H9 (cell line): ENCODE measurements around the gene EFCAB6. TPM values are rescaled to one million over a fixed set of nuclear protein-coding genes. Genes with fewer than 3 reads are reported as not detected.

Experiments used
- DNase-seq: peaks from one replicate; pipeline ENCODE4 v3.0.0-alpha.2; 2017
- H2AFZ ChIP-seq: one replicate; pipeline ENCODE4 v1.6.1; 2013; ENCODE audit warnings: mild to moderate bottlenecking, low read length, control low read depth, moderate library complexity
- H2AK5ac ChIP-seq: 2 replicates; pipeline ENCODE4 v1.6.1; 2013; ENCODE audit warnings: low read length, control low read depth, mixed read lengths; ENCODE audit not compliant: insufficient read length
- H2BK120ac ChIP-seq: one replicate; pipeline ENCODE4 v1.6.1; 2013; ENCODE audit warnings: low read depth, mild to moderate bottlenecking, low read length, control low read depth, inconsistent platforms; ENCODE audit not compliant: poor library complexity, severe bottlenecking
- H2BK12ac ChIP-seq: 2 replicates; pipeline ENCODE4 v1.6.1; 2013; ENCODE audit warnings: low read length, control low read depth, mixed read lengths, low read depth; ENCODE audit not compliant: insufficient read length
- H2BK15ac ChIP-seq: 2 replicates; pipeline ENCODE4 v1.6.1; 2013; ENCODE audit warnings: low read depth, low read length, control low read depth
- H2BK20ac ChIP-seq: one replicate; pipeline ENCODE4 v1.6.1; 2013; ENCODE audit warnings: low read depth, mild to moderate bottlenecking, low read length, control low read depth, inconsistent platforms; ENCODE audit not compliant: poor library complexity, severe bottlenecking
- H2BK5ac ChIP-seq: 2 replicates; pipeline ENCODE4 v1.6.1; 2013; ENCODE audit warnings: low read length, control low read depth, mixed read lengths; ENCODE audit not compliant: insufficient read length
- H3K14ac ChIP-seq: 2 replicates; pipeline ENCODE4 v1.6.1; 2013; ENCODE audit warnings: low read length, control low read depth; ENCODE audit not compliant: insufficient read depth
- H3K18ac ChIP-seq: 2 replicates; pipeline ENCODE4 v1.6.1; 2013; ENCODE audit warnings: low read depth, mild to moderate bottlenecking, mixed read lengths, low read length, control low read depth; ENCODE audit not compliant: insufficient read length
- H3K23ac ChIP-seq: 2 replicates; pipeline ENCODE4 v1.6.1; 2013; ENCODE audit warnings: low read length, control low read depth, mixed read lengths, low read depth; ENCODE audit not compliant: insufficient read length
- H3K23me2 ChIP-seq: 2 replicates; pipeline ENCODE4 v1.6.1; 2013; ENCODE audit warnings: low read depth, mild to moderate bottlenecking, mixed read lengths, low read length, control low read depth; ENCODE audit not compliant: insufficient read length, poor library complexity, severe bottlenecking
- H3K27ac ChIP-seq: 2 replicates; pipeline ENCODE4 v1.5.1; 2013; ENCODE audit warnings: low read length, control low read depth, mixed read lengths, low read depth; ENCODE audit not compliant: insufficient read length
- H3K27me3 ChIP-seq: 2 replicates; pipeline ENCODE4 v1.6.1; 2013; ENCODE audit warnings: low read length, control low read depth, inconsistent platforms; ENCODE audit not compliant: insufficient read depth
- H3K4ac ChIP-seq: 2 replicates; pipeline ENCODE4 v1.6.1; 2013; ENCODE audit warnings: low read depth, mild to moderate bottlenecking, control low read depth, inconsistent platforms, low read length, moderate library complexity
- H3K4me1 ChIP-seq: 2 replicates; pipeline ENCODE4 v1.6.1; 2013; ENCODE audit warnings: low read length, control low read depth, inconsistent platforms; ENCODE audit not compliant: insufficient read depth
- H3K4me2 ChIP-seq: 2 replicates; pipeline ENCODE4 v1.6.1; 2013; ENCODE audit warnings: low read length, control low read depth, mixed read lengths; ENCODE audit not compliant: insufficient read length, insufficient read depth
- H3K56ac ChIP-seq: 2 replicates; pipeline ENCODE4 v1.6.1; 2013; ENCODE audit warnings: low read depth, mild to moderate bottlenecking, mixed read lengths, low read length, control low read depth; ENCODE audit not compliant: insufficient read length
- H3K79me1 ChIP-seq: 2 replicates; pipeline ENCODE4 v1.6.1; 2013; ENCODE audit warnings: low read depth, mild to moderate bottlenecking, moderate library complexity, low read length, control low read depth, inconsistent platforms; ENCODE audit not compliant: insufficient read depth, poor library complexity, severe bottlenecking
- H3K79me2 ChIP-seq: 2 replicates; pipeline ENCODE4 v1.6.1; 2013; ENCODE audit warnings: low read length, control low read depth, inconsistent platforms; ENCODE audit not compliant: insufficient read depth
- H3K9ac ChIP-seq: 2 replicates; pipeline ENCODE4 v1.6.1; 2013; ENCODE audit warnings: low read length, control low read depth, mixed read lengths; ENCODE audit not compliant: insufficient read length; ENCODE audit errors: extremely low read depth
- H3K9me3 ChIP-seq: one replicate; pipeline ENCODE4 v1.6.1; 2013; ENCODE audit warnings: low read depth, low read length, inconsistent platforms; ENCODE audit not compliant: control insufficient read depth
- H3T11ph ChIP-seq: one replicate; pipeline ENCODE4 v1.6.1; 2013; ENCODE audit warnings: mild to moderate bottlenecking, low read length, control low read depth, inconsistent platforms
- H4K20me1 ChIP-seq: one replicate; pipeline ENCODE4 v1.6.1; 2013; ENCODE audit not compliant: control insufficient read depth, insufficient read length, insufficient read depth
- H4K5ac ChIP-seq: 2 replicates; pipeline ENCODE4 v1.6.1; 2013; ENCODE audit warnings: low read depth, mild to moderate bottlenecking, mixed read lengths, low read length, control low read depth; ENCODE audit not compliant: insufficient read length
- H4K8ac ChIP-seq: replicated peaks from 2 replicates; pipeline ENCODE4 v1.6.1; 2013; ENCODE audit warnings: low read length, control low read depth, mixed read lengths, low read depth; ENCODE audit not compliant: insufficient read length
- H4K91ac ChIP-seq: 2 replicates; pipeline ENCODE4 v1.6.1; 2013; ENCODE audit warnings: low read depth, mild to moderate bottlenecking, moderate library complexity, mixed read lengths, low read length, control low read depth; ENCODE audit not compliant: insufficient read length
- H3K27ac Mint-ChIP-seq, 3 experiments: 2 replicates in 2 of 3; 3 replicates in 1 of 3; pipeline ENCODE4 v1.8.0; 2020 to 2021; ENCODE audit warnings: mixed read lengths in 3 of 3, mild to moderate bottlenecking in 1 of 3, moderate library complexity in 1 of 3
- H3K27me3 Mint-ChIP-seq: 2 replicates; pipeline ENCODE4 v1.8.0; 2021; ENCODE audit warnings: low read depth, mild to moderate bottlenecking, moderate library complexity, mixed read lengths
- H3K36me3 Mint-ChIP-seq, 3 experiments: 2 replicates in 2 of 3; 3 replicates in 1 of 3; pipeline ENCODE4 v1.8.0; 2020 to 2021; ENCODE audit warnings: low read depth in 3 of 3, mixed read lengths in 3 of 3; ENCODE audit not compliant: insufficient read depth in 1 of 3
- H3K4me1 Mint-ChIP-seq, 2 experiments: 2 replicates each; pipeline ENCODE4 v1.8.0; 2020; ENCODE audit warnings: mixed read lengths in 2 of 2
- H3K4me3 Mint-ChIP-seq, 2 experiments: 2 replicates in 1 of 2; 3 replicates in 1 of 2; pipeline ENCODE4 v1.8.0; 2020 to 2021; ENCODE audit warnings: mild to moderate bottlenecking in 2 of 2, mixed read lengths in 2 of 2, moderate library complexity in 1 of 2
- H3K9me3 Mint-ChIP-seq, 2 experiments: 2 replicates in 1 of 2; 3 replicates in 1 of 2; pipeline ENCODE4 v1.8.0; 2020; ENCODE audit warnings: mild to moderate bottlenecking in 2 of 2, mixed read lengths in 2 of 2, moderate library complexity in 1 of 2
- CTCF ChIP-seq: fragments of 200-600 bp; sonication (generic); conservative IDR thresholded peaks from 3 replicates; pipeline ENCODE4 v1.8.0; 2021; ENCODE audit warnings: antibody characterized with exemption, mild to moderate bottlenecking
- WGBS: extraction: QIAGEN DNeasy Blood & Tissue Kit; methylation state at CpG from one replicate; pipeline ENCODE4 v1.1.7; 2013; ENCODE audit warnings: missing lambda C conversion rate, low lambda C conversion rate, mixed read lengths; ENCODE audit not compliant: insufficient read length; ENCODE audit errors: extremely low coverage; 5-methylcytosine and 5-hydroxymethylcytosine counted together
- total RNA-seq: library from RNA; stranded (reverse); gene quantifications from 2 replicates; pipeline ENCODE4 v1.2.1, GENCODE V29; 2021

EFCAB6 gene
- total RNA-seq, 1 experiment from 2014 or later: 0.31 TPM

- Mint-ChIP-seq H3K36me3 (peaks cover 1 to 14% (median 3%) of the 10 kb centered on the region in 3 experiments; a peak in 4 of 7 replicates), H3K4me3 (no peak overlapping the region), H3K27ac (peak overlapping the region in 2 of 3 experiments; percentile 44 to 74; a peak in 2 of 7 replicates), H3K4me1 (peaks cover 49 to 50% of the 10 kb centered on the region in 2 experiments), H3K9me3 (no peaks in the 10 kb centered on the region), H3K27me3 (peaks cover 2% of the 10 kb centered on the region; the same call in 1 of the 2 replicates)
- Histone ChIP-seq H3K4me2 (no peak overlapping the region), H3K27me3 (no peaks in the 10 kb centered on the region), H2AFZ (no peak overlapping the region), H2BK20ac (no peak overlapping the region), H2BK15ac (no peak overlapping the region), H3K4me1 (no peaks in the 10 kb centered on the region), H3K9me3 (no peaks in the 10 kb centered on the region), H2BK5ac (no peak overlapping the region), H3K23ac (no peak overlapping the region), H3K4ac (no peak overlapping the region), H3K9ac (no peak overlapping the region), H4K5ac (no peak overlapping the region), H4K91ac (no peak overlapping the region), H2BK12ac (no peak overlapping the region), H3K79me1 (peaks cover 4% of the 10 kb centered on the region), H4K20me1 (no peaks in the 10 kb centered on the region), H3K79me2 (peaks cover 7% of the 10 kb centered on the region; the same call in 1 of the 2 replicates), H3K56ac (no peak overlapping the region), H3K23me2 (no peaks in the 10 kb centered on the region), H4K8ac (no peak overlapping the region), H2BK120ac (no peak overlapping the region), H2AK5ac (no peak overlapping the region), H3K14ac (peak overlapping the region; percentile 19; the same call in 1 of the 2 replicates), H3K18ac (no peak overlapping the region), H3T11ph (no peak overlapping the region), H3K27ac (no peak overlapping the region)
- no CpG with 5 or more reads among the region's 14 CpGs for WGBS
- no peak for TF ChIP-seq CTCF
- peak; percentile 24 for DNase-seq
These were observed 35.5 kb upstream of the EFCAB6 start for GRCh38 chr22:43847376-43848289.
